Suppressor macrophage treated with lipopolysaccharide for 1 hour (primary cell): ENCODE data around the gene ODF2L.

Experiments
- DNase-seq, 3 donors: peaks; one replicate each; pipeline ENCODE4 v3.0.0-alpha.2; 2020 to 2022

ODF2L gene

DNA sequence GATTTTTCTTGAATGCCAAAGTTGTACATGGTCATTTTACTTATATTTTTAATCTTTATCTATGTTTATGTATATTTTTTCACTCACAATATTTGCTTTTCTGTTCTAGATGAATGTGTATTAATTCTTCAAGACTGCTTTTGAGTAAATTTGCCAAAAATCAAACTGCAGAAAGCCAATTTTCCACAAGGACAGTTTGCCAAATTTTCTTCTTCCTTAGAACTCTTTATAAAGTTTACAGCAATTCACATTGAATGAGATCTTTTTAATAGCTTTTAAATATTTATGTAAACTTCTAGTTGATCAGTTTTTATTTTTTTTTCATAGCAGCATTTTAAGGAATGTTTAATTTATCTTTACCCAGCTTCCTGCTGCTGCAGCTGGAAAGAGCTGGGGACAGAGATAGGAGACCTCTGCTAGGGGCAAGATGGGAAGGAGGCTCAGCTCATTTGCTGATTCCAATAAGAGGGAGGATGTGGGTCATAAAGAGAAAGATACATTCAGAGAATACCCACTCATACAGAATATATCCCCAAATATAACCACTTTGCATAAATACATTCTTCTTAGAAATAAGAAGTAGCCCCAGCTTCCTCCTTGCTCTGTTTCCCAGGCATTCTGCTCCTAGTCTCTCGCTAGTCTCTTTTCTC, 93.0 kb downstream of the ODF2L start:
- DNase-seq = no peak
